GM10847 (cell line): ENCODE results near the gene MARCHF9.

Source experiments
- POLR2A ChIP-seq: IDR thresholded peaks from 2 replicates; pipeline ENCODE4 v1.6.1; 2011; ENCODE audit not compliant: insufficient read length; ENCODE audit errors: extremely low read depth

MARCHF9 gene

DNA sequence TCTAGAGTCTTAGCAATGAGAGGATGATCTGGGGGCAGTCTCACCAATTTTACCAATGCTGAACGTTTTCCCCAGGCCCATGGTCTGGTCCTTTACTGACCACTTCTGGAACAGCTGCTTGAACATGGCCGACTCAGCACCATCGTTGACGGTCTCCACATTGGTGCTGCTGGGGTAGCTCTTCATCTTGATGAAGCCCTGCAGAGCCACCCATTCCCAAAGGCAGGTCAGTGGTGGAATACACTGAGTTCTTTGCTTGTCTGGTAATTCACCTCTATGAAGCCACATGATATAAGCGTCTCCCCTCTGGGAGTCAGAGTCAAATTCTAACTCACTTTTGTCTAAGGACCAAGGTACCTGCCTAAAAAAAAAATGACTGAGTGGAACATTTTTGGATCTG is 53.4 kb downstream of the MARCHF9 start:
- TF ChIP-seq POLR2A = no peak

DNA sequence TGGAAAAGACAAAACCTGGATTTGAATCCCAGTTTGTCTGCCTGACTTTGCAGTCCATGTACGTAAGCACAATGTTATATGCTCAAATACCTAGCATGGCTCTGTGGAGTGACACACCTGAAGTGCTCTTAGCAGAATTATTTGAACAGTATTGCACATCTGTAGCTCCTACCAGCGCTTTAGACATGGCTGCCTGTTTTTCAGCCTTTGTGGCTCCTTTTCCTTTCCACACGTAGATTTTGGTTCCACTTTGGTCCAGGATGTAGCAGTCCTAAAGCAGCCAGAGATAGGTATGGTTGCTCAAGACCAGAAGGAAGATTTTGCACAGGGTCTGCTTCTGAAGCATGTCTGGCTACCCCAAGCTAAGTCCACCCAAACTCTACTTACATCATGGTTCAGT is 54.5 kb downstream of the MARCHF9 start:
- TF ChIP-seq POLR2A = no peak
